NCI-H526 (cell line): ENCODE measurements around the gene GARRE1.
"Not testable (repeated sequence)": the region's sequence is repeated elsewhere in the genome, so short reads cannot be mapped to it uniquely, and the experiment has no call there.

Experiments used
- DNase-seq, 2 experiments: peaks; one replicate each; lab custom pipeline; 2025; lab: John Stamatoyannopoulos, UW

The GARRE1 gene

DNA sequence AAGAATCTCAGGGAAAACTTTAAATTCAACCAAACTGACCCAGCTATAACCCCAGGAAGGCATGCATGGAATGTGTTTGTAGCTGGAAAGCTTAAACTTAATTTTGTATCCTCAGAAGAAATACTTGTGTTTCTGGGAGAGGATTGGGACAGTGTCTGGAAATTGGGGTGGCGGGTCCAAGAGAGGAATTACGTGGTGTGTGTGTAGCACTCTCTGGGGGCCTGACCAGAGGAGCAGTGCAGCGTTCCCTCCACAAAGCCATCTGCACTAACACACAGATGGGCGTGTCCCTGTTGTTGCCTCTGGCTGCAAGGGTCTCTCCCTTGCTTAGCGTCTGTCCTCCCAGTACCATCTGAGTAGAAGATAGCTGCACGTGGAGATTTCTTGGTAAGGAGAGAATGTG lies 6.4 kb downstream of the GARRE1 start:
- no peak for DNase-seq

DNA sequence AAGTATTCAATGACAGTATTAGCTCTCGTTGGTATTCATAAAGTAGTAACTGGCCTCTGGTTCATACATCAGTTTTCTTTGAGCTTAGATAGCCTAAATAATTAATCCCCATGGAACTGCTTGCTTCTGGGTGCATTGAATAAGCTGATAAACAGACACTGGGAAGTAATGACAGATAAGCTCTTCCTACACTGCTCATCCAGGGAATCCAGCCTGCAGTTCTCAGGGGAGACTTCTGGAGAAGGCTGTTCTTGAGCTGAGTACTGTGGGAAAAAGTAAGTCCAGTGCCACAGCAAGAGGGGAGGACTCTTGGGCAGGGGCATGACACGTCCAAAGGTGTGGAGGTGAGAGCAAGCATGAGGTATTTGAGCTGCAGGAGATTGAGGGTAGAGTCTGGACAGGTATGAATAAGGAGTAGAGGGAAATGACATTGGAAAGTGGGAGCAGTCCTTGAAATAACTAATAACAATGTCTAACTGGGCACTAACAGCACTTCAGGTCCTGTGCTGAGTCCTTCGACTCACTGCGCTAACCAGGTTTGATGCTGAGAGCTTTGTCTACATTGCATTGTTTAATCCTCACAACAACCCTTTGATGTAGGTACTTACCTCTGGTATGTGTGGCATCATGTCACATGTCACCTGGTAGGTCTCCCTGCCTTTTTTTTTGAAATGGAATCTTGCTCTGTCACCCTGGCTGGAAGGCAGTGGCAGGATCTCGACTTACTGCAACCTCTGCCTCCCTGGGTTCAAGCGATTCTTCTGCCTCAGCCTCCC lies 7.2 kb downstream of the GARRE1 start:
- DNase-seq, result no peak

DNA sequence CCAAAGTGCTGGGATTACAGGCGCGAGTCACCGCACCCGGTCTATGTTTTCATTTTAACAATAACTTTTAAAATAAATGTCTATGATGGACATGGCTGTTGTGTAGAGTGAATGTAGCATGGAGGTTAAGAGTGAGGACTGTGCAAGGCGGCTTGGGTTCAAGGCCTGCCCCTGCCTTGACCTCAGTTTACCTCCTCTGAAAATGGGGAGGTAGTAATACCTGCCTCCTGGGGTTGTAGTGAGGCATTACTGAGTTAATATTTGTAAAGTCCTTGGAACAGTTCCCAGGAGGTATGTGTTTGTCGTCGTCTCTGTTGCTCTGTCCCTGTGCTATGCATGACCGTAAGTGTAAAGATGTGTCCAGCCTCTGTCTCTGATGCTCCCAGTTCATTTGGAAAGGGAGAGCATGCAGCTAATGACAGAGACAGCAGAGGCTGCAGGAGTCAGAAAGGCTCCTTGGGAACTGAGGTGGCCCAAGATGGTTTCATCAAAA lies 9.4 kb downstream of the GARRE1 start:
- no peak for DNase-seq

DNA sequence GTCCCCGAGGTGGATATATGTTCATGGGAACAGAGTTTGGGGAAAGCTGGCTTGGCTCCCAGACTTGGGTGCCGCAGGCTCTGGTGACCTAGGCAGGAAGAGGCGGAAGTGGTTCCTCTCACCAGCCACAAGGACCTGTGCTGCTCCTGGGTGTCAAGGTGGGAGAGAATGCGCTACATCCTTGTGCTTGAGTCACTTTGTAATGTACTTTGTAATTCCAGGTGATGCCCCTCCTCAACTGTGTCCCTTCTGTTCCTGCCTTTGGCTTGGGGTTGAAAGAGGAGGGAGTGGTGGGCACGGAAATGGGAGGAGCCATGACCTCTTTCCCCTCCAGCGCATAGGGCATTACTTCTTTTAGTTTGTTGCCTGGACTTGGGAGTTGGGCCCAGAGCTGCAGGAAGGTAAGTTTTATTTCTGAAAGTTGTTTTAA lies 10.9 kb downstream of the GARRE1 start:
- DNase-seq, result no peak

DNA sequence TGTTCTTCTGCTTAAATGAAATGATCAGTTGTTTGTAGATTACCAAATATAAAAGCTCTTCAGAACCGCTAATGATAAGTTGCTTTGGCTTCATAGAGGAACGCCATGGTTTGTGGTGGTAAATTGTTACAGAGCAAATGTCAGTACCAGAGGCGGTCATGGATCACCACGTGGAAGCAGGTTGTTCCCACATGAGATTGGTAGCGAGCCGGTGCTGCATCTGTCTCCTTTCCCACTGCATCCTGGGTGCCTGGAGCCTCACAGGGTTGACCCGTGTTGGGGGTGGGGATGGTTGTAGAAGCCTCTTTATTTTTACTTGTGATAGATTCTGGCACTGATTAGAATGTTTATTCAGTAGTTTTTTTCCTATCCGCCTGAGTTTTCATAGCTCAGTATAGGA lies 14.7 kb downstream of the GARRE1 start:
- DNase-seq, result no peak

DNA sequence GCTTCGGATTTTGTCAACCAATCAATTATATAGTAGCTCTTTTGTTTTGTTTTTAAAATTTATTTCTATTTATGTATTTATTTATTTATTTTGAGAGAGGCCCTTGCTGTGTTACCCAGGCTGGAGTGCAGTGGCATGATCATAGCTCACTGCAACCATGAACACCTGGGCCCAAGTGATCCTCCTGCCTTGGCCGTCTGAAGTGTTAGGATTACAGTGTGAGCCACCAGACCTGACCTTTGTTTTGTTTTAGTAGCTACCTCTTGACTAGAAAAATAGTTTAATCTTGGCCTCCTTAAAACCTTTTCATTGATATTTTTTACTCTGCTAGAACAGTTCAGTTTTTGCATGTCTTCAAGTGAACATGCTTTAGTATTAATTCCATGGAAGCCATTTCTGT lies 15.1 kb downstream of the GARRE1 start:
- no peak for DNase-seq

DNA sequence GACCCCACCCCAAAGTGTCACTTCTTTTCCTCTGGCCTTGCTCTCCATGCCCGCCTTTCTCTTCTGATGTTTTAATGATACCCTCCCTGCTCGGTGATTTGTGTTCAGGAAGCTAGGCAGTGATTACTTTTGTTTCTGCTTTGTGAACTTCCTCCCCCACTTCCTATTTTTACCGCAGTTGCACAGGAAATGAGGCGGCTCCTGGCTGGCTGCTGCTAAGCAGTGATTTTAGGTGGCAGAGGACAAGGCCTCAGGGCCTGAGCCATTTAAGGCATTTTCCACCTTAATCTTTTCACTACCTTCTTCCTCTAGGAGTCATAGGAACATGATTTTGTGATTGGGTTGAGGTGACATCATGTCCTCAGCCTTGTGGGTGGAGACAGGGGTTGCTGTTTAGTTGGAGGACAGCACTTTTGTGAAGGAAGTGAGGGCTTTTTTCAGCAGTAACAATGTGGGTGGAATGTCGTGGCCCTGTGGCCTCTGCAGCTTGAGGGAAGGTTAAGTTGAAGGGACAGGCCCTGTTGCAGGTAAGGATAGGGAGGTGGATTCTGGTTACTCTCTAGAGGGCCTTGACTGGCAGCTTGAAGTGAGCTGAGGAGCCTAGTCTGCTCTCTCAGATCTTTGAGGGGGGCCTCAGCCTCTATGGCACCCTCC lies 15.7 kb downstream of the GARRE1 start:
- DNase-seq, result no peak

DNA sequence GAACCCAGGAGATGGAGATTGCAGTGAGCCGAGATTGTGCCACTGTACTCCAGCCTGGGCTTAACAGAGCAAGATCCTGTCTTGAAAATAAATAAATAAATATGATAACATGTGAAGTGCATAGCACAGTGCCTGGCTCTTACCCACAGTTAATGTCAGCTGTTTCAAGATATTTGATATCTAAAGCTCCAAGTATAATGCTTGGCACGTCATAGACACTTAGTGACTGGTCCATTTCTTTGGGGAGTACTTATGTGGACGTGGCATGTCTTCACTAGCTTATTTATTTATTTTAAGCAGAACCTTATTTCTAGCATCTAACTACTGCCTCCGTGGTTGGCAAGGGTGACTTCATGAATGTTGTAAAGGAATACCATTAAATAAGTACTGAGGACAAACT lies 18.8 kb downstream of the GARRE1 start:
- no peak for DNase-seq

DNA sequence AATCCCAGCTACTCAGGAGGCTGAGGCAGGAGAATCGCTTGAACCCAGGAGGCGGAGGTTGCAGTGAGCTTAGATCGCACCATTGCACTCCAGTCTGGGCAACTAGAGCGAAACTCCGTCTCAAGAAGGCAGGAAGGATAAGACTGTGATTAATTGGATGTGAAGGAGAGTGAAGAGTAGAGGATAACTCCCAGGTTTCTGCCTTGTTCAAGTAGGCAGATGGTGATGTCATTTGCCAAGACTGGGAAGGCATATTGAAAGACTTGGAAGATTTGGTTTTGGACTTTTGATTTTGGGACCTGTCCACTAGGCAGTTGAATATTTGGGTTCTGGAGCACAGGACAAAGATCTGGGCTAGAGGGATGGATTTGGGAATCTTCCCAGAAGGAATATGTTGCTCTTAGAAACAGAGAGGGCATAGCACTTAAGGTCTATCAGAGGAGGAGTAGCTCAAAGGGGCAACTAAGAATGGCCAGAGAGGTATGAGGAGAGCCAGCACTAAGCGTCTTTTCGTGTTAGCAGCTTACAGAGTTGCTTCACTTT lies 20.0 kb downstream of the GARRE1 start:
- no peak for DNase-seq

DNA sequence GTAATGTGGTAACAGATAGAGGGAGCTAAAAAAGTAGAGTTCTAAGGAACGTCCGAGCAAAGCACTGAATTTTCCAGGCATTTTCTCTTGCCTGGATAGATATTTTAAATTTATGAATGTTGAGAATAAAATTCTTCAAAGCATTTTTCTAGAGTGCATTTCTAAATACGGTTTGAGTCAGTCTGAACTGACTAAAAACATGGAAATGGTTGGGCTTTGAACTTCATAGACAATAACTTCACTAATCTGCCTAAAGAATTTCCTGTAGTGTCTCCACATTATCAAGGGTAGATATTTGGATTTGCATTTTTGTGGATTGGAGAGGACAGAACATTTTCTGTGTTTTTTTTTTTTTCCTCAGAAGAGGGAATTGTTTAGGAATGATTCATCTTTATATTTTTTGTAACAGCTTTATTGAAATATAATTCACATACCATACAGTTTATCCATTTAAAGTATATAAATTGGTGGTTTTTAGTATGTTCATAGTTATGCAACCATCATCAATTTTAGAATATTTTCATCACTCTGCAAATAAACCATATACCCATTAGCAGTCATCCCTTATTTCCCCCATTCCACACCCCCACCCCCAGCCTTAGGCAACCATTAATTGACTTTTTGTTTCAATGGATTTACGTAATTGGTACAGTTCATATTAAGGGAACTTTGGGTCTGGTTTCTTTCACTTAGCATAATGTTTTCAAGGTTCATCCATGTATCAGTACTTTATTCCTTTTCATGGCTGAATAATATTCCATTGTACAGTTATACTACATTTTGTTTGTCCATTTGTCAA lies 20.7 kb downstream of the GARRE1 start:
- no peak for DNase-seq

DNA sequence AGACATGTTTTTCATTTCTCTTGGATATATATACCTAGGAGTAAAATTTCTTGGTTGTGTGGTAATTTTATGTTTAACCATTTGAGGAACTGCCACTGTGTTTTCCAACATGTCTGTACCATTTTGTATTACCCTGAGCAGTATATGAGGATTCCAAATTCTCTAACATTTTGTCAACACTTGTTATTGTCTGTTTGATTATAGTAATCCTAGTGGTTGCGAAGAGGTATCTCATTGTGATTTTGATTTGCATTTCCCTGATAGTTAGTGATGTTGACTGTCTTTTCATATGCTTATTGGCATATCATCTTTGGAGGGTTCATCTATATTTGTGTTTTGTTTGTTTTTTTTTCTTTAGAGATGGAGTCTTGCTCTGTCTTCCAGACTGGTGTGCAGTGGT lies 21.4 kb downstream of the GARRE1 start:
- DNase-seq, result no peak

DNA sequence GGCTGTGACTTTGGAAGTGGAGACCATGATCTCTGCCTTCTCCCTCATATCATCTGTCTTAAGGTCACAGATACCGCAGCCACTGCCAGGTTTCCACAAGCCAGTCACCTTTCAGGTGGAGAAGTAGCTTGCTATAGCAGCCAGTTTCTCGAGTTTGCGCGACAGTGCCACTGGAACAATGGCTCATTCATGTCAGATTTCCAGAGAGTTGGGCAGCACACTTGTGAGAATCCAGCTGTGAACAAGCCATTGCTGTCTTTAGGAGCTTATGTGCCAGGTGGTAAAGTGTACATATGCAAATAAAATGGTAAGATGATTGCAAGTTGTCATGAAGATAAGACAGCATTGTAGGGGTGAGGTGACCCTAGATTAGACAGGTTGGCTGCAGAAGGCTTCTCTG lies 22.3 kb downstream of the GARRE1 start:
- peak; percentile 97 to 99 for DNase-seq

DNA sequence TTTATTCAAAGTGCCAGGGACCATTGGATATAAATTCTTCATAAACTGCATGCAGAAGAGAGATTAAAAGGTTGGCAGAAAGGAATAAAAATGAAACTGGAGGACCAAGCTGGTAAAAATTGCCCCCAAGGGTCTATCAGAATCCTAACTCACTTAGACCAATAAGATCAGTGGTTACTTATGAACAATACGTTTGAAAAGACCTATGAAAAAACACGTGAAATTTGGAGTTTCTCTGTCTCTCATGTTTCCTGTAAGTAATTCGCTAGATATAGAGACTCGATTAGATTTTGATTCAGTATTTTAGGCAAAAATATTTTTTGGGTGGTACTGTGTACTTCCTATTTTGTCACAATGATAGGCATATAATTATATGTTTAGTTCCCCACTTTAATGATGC lies 22.9 kb downstream of the GARRE1 start:
- DNase-seq, result no peak

DNA sequence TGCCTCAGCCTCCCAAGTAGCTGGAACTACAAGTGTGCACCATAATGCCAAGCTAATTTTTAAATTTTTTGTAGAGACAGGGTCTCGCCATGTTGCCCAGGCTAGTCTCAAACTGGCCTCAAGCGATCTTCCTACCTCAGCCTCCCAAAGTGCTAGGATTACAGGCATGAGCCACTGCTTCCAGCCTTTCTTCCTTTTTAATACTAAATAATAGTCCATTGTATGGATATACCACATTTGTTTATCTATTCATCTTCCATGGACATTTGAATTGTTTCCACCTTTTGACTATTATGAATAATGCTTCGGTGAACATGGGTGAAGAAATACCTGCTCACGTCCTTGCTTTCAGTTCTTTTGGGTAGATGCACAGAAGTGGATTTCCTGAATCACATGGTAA lies 24.4 kb downstream of the GARRE1 start:
- DNase-seq, result no peak

DNA sequence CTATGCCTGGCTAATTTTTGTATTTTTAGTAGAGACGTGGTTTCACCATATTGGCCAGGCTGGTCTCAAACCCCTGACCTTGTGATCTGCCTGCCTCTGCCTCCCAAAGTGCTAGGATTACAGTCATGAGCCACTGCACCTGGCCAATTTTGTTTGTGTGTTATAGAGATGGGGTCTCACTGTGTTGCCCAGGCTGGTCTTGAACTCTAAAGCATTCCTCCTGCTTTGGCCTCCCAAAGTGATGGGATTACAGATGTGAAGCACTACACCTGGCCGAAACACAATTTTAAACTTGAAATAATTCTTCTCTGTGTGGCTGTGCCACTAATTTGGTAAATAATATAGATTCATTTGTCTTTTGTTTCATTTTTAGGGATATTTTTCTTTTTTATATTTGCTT lies 27.1 kb downstream of the GARRE1 start:
- not testable (repeated sequence) for DNase-seq

DNA sequence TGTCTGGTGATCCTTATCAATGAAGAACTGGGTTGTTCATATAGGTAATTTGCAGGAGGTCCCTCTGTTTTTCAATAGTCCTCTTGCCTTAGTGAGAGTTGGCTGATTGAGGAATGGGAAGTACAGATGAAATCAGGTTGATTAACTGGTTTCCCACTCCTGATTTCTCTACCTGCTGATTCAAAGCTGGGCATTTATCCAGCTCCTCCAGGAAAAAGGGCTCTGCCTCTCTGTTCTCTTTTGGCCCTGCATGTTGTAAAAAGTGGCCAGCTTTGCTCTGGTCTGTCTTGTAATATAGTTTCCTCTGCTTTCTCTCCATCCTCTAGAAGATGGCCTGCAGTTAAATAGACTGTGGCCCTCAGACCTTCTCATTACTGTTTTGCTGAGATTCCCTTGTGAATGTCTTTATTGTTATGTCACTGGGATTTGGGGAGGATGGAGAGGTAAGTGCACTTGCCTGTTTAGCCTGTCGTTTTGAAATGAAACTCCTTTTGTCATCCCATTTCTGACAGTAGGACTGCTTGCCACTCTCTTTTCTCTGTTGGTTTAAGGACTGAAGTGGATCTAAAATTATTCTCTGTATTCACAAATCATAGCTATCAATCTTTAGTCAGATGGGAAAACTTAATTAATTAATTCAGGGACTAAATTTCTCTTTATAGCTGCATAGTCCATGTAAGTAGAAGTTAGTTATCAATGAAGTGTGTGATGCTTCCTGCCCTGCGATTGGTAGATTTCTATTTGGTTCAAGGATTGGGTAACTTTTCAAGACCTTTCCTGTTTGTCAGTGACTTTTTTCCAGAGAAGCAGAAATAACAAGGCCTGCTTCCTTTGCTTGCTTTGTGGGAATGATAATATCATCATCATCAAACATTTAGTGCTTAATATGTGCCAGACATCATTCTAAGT lies 28.5 kb downstream of the GARRE1 start:
- no peak for DNase-seq

DNA sequence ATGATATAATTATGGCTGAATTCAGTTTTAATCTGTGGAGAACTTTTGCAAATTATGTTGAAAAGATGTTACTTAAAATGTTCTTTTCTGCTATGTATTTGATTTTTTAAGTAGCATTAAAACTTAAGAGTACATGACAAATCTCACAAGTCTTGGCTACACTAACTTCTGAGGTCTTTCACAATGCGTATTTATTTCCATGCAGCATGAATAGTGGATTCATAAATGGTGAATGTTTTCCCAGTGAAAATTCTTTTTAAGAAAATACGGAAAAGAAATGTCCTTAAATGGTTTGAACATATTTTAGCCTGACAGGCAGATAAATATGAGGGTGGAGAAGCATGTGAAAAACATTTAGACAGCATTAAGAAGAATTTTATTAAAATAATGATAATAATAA lies 30.2 kb downstream of the GARRE1 start:
- no peak for DNase-seq

DNA sequence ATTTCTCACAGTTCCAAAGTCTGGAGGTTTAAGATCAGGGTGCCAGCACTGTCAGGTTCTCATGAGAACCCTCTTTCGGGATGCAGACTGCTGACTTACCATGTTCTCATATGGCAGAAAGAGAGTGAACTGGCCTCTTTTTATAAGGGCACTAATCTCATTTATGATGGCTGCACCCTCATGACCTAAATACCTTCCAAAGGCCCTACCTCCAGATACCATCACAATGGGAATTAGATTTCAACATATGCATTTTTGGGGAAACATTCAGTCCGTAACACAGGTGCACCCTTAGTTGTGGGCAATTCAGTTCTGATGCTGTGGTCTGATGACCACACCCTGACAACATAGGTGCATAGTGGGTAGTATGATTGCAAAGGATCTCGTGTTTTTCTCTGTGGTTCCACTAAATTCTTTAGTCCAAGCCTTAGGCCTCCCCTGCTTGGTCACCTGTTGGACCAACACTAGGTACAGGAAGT lies 33.3 kb downstream of the GARRE1 start:
- DNase-seq, result no peak

DNA sequence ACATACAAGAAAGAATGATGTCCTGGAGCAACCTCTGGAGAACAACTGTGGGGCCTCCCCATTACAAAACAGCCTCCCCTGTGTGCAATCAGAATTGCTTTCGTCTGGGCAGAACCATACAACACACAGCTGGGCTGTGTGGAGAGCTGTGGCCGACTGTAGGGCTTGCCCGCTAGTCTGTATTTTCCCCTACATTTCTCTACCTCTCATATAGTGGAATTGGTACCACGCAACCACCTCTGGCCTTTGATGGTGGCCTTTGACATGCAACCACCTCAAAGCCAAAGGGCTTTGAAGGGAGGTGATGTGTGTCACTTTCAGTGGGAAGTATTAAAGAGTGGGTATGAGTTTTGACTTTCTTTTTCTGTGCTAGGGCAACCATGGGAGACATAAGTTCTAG lies 34.0 kb downstream of the GARRE1 start:
- DNase-seq, result no peak

DNA sequence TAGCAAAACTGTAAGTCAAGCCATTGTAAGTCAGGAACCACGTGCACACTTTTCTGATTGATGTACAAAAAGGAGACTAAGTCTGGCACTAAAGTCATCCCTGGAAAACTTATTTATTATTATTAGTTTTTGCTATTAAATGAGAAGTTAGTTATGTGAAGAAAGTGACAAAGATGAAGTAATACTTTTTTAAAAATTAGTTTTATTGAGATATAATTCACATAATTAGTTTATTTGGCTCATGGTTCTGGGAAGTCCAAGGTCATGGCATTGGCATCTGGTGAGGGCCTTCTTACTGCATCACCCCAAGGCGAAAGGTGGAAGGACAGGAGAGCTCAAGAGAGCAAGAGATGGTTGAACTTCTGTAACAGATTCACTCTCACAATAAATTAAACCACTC lies 36.9 kb downstream of the GARRE1 start:
- no peak for DNase-seq

DNA sequence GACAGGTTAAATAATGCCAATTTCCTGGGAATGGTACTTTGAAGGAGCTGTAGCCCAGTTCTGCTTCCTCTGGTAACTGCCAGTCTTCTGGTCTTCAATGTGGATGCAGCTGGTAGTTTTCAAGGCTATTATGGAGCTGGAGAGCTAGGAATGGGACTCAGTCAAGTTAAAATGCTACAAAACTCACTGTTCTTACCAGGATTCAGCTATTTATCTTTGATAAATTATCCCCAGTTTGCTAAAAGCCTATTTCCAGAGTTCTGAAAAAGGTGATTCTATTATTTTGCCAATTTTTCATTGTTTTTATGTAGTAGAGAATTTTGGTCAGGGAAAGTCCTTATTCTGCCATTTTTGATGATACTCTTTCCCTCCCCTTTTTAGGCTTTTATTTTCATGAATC lies 40.7 kb downstream of the GARRE1 start:
- DNase-seq, result no peak
